Loucy (cell line): ENCODE measurements around the gene CD44.

ENCODE experiments used
- H2AFZ ChIP-seq: fragments of 200-600 bp; sonication (generic); 2 replicates; pipeline ENCODE4 v1.6.0; 2016; ENCODE audit warnings: antibody characterized with exemption, mild to moderate bottlenecking, low read length, moderate library complexity
- H3F3A ChIP-seq: fragments of 200-600 bp; 2 replicates; pipeline ENCODE4 v1.6.0; 2016; ENCODE audit warnings: antibody characterized with exemption, low read depth, mild to moderate bottlenecking
- H3K27me3 ChIP-seq: fragments of 200-600 bp; sonication (generic); 2 replicates; pipeline ENCODE4 v1.6.1; 2014; ENCODE audit warnings: low read length, mild to moderate bottlenecking; ENCODE audit not compliant: insufficient read depth, poor library complexity, severe bottlenecking
- H3K36me3 ChIP-seq: fragments of 200-600 bp; sonication (generic); 2 replicates; pipeline ENCODE4 v1.6.1; 2016; ENCODE audit warnings: low read length; ENCODE audit not compliant: insufficient read depth
- H3K4me1 ChIP-seq: fragments of 200-600 bp; sonication (generic); 2 replicates; pipeline ENCODE4 v1.5.1; 2014; ENCODE audit warnings: low read length, mild to moderate bottlenecking; ENCODE audit not compliant: insufficient read depth, poor library complexity, severe bottlenecking
- H3K4me2 ChIP-seq: fragments of 200-600 bp; sonication (generic); 2 replicates; pipeline ENCODE4 v1.6.0; 2014; ENCODE audit warnings: antibody characterized with exemption, low read length, low read depth, mild to moderate bottlenecking; ENCODE audit not compliant: poor library complexity, severe bottlenecking
- H3K4me3 ChIP-seq: fragments of 200-600 bp; sonication (generic); 2 replicates; pipeline ENCODE4 v1.5.1; 2014; ENCODE audit warnings: low read length, mild to moderate bottlenecking, mixed read lengths; ENCODE audit not compliant: poor library complexity, severe bottlenecking
- H3K79me2 ChIP-seq: fragments of 200-600 bp; sonication (generic); 2 replicates; pipeline ENCODE4 v1.6.1; 2014; ENCODE audit warnings: low read length; ENCODE audit not compliant: insufficient read depth
- H3K9ac ChIP-seq: fragments of 200-600 bp; sonication (generic); 2 replicates; pipeline ENCODE4 v1.6.0; 2014; ENCODE audit warnings: mild to moderate bottlenecking, low read depth, low read length, moderate library complexity; ENCODE audit not compliant: poor library complexity, severe bottlenecking
- H3K9me2 ChIP-seq: fragments of 200-600 bp; sonication (generic); replicated peaks from 2 replicates; pipeline ENCODE4 v1.6.1; 2016; ENCODE audit warnings: low read depth, low read length, mixed read lengths
- H3K9me3 ChIP-seq: fragments of 200-600 bp; sonication (generic); 2 replicates; pipeline ENCODE4 v1.6.1; 2014; ENCODE audit warnings: mild to moderate bottlenecking, antibody characterized with exemption, low read length, low read depth; ENCODE audit not compliant: insufficient read depth
- H4K20me1 ChIP-seq: fragments of 200-600 bp; sonication (generic); 2 replicates; pipeline ENCODE4 v1.6.0; 2014; ENCODE audit warnings: antibody characterized with exemption, low read length, mild to moderate bottlenecking; ENCODE audit not compliant: insufficient read depth, poor library complexity, severe bottlenecking
- CTCF ChIP-seq: fragments of 200-600 bp; sonication (generic); conservative IDR thresholded peaks from 2 replicates; pipeline ENCODE4 v1.5.1; 2014; ENCODE audit warnings: mild to moderate bottlenecking, antibody characterized with exemption, low read length
- EZH2phosphoT487 ChIP-seq: fragments of 200-600 bp; IDR thresholded peaks from 2 replicates; pipeline ENCODE4 v1.6.1; 2018; ENCODE audit warnings: antibody characterized with exemption, mild to moderate bottlenecking, moderate library complexity, borderline replicate concordance

CD44 gene

DNA sequence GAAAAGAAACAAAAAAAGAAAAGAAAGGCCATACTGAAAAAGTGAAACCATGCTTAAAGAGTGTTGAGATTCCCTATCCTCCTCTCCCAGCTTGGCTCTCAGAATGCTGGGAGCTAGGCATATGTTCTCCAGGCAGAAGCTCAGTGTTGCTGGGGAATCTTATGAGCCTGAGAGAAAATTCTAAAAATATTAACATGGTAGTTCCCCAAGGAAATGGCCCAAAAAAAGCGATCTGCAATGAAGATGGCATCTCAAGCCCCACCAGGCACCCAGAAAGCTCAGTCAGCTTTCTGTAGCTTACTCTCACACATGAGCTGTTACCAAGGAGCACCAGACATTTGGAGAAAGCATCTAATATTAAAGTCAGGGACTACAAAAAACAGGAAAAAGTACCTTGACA lies 94.5 kb downstream of the CD44 start:
- peaks cover 33% of the 10 kb centered on the region for H3K4me1 ChIP-seq
- H3K4me3 ChIP-seq = no peak overlapping the region
- H3K4me2 ChIP-seq = no peak overlapping the region
- no peaks in the 10 kb centered on the region for H3K9me2 ChIP-seq
- no peak overlapping the region for H2AFZ ChIP-seq
- no peak overlapping the region for H3K9ac ChIP-seq
- H3K9me3 ChIP-seq = peaks cover 6% of the 10 kb centered on the region; the same call in 1 of the 2 replicates
- TF ChIP-seq EZH2phosphoT487 (no peak), CTCF (no peak)
- no peaks in the 10 kb centered on the region for H3K27me3 ChIP-seq
- H3K36me3 ChIP-seq = peaks cover 44% of the 10 kb centered on the region; the same call in 1 of the 2 replicates
- H4K20me1 ChIP-seq = no peaks in the 10 kb centered on the region
- no peaks in the 10 kb centered on the region for H3F3A ChIP-seq
- no peaks in the 10 kb centered on the region for H3K79me2 ChIP-seq

DNA sequence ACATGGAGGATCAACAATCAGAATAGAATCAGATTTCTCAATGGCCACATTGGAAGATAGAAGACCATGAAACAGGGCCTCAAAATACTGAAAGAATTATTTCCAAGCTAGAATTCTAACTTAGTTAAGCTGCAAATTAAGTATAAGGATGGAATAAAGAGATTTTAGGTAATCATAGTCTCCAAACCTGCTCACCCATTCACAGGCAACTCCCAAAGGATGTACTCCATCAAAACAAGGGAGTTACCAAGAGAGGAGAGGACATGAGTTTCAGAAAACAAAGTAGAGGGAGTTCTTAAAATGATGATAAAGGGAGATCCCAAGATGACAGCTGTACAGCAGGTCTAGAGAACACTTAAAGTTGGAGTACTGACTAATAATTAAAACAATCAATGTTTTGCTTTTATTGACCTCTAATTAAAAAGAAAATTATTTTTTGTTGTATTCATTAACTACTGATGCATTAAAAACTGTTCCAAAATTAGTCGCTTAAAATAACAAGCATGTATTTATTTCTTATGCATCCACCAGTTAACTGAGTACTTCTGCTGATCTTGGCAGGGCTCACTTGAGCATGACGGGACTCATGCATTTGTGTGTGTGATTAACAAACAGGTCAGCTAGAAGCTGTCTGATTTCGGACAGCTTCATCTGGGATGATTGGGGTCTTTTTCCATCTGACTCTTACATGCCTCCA lies 95.6 kb downstream of the CD44 start:
- H3K9me3 ChIP-seq = peaks cover 6% of the 10 kb centered on the region; the same call in 1 of the 2 replicates
- TF ChIP-seq CTCF (no peak), EZH2phosphoT487 (no peak)
- H3K9me2 ChIP-seq = no peaks in the 10 kb centered on the region
- H3K4me2 ChIP-seq = no peak overlapping the region
- no peaks in the 10 kb centered on the region for H3K79me2 ChIP-seq
- H3K36me3 ChIP-seq = peaks cover 33% of the 10 kb centered on the region; the same call in 1 of the 2 replicates
- no peaks in the 10 kb centered on the region for H4K20me1 ChIP-seq
- H3K4me3 ChIP-seq = no peak overlapping the region
- no peaks in the 10 kb centered on the region for H3F3A ChIP-seq
- peaks cover 33% of the 10 kb centered on the region for H3K4me1 ChIP-seq
- no peak overlapping the region for H2AFZ ChIP-seq
- no peak overlapping the region for H3K9ac ChIP-seq
- H3K27me3 ChIP-seq = no peaks in the 10 kb centered on the region

- Histone ChIP-seq H3K9ac (no peak overlapping the region), H3K36me3 (peaks cover 28% of the 10 kb centered on the region; the same call in 1 of the 2 replicates), H3K4me3 (no peak overlapping the region), H3K4me1 (peaks cover 33% of the 10 kb centered on the region), H3K79me2 (no peaks in the 10 kb centered on the region), H3K9me2 (no peaks in the 10 kb centered on the region), H3K27me3 (no peaks in the 10 kb centered on the region), H3K4me2 (peak overlapping the region; percentile 51), H2AFZ (no peak overlapping the region), H4K20me1 (no peaks in the 10 kb centered on the region), H3F3A (no peaks in the 10 kb centered on the region), H3K9me3 (peaks cover 6% of the 10 kb centered on the region; the same call in 1 of the 2 replicates)
- no peak for TF ChIP-seq CTCF
- no peak for TF ChIP-seq EZH2phosphoT487
Measured at GRCh38 chr11:35235157-35235468, 96.1 kb downstream of the CD44 start.
